Measurements from ENCODE around the gene FOXO3.

DNA sequence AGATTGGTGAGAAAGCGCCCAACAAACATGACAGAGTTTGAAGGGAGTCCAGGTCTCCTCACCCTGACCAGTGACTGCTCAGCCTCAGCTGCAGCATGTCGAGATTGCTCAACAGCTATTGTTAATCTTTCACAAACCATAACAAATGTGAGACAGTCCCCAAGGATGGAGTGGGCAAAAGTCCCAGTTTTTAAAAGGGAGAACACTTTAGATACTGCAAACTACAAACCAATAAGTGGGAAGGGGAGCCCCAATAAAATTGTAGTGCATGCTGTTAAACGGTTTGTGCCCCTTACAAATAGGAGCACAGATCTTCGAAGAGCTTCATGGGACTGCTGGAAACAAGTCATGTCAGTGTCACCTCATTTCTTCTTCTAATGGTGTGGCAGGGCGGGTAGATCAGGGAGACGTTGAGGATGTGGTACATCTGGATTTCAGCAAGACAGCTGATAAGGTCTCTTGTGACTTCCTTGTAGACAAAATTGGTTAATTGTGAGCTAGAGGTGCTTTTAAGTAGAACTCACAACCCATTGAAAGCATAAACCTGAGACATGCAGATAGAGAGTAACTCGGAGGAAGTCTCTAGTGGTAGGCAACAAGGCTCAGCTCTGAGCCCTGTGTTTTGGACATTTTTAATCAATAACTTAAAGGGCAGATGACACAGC, 153.5 kb downstream of the FOXO3 start:
- TF ChIP-seq POLR2A (IDR thresholded peaks at IDR 0.05; ENCODE audit: low read length) = no peak
- TF ChIP-seq GATA1 (IDR thresholded peaks at IDR 0.05; ENCODE audit: low read depth, low read length) = no peak

Data from erythroblast (primary cell).